Measurements from ENCODE around the gene SDK2. TPM values are rescaled to one million over a fixed set of nuclear protein-coding genes. Genes with fewer than 3 reads are reported as not detected.

Gene SDK2
- total RNA-seq, 2 experiments from 2014 or later = 0.09 to 3.7 TPM

- Mint-ChIP-seq H3K27ac (peak overlapping the region; percentile 79), H3K9me3 (ENCODE audit: low read depth) (peaks cover 3% of the 10 kb centered on the region), H3K4me3 (peak overlapping the region; percentile 6), H3K27me3 (peaks cover 30% of the 10 kb centered on the region), H3K36me3 (peaks cover 10% of the 10 kb centered on the region), H3K4me1 (peaks cover 29% of the 10 kb centered on the region)
- peak; percentile 68 for DNase-seq
- ATAC-seq = peak; percentile 87
- CTCF ChIA-PET = interaction anchor here (0.8 to 1.3 kb wide), 4 partner anchors 11 to 115 kb away, joined by 3 read pairs; no protein-coding TSS in a partner anchor
Observed at GRCh38 chr17:73667181-73667959, 23.1 kb upstream of the SDK2 start.

DNA sequence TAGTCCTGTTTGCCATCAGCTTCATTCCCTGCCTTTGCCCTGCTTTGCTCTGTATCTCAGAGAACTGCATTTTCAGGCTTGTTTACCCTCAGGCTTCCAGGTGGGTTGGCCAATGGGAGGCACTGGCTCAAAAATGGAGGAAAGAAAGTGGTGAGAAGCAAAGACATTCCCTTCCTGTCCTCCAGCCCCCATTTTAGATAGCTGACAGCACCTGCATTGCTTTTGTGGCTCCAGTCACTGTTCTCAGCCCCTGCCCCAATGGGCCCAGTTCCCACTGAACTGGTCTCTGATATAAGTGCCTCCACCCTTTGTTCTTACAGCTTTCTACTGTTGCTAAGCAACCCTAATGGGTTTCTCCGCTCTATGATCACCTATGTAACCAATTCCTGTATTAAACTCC is 19.4 kb upstream of the SDK2 start:
- H3K27ac Mint-ChIP-seq = no peak overlapping the region
- H3K36me3 Mint-ChIP-seq = peaks cover 7% of the 10 kb centered on the region
- DNase-seq (no peak), ATAC-seq (no peak)
- H3K4me3 Mint-ChIP-seq = no peak overlapping the region
- H3K4me1 Mint-ChIP-seq = peaks cover 29% of the 10 kb centered on the region
- H3K27me3 Mint-ChIP-seq = peaks cover 49% of the 10 kb centered on the region
- H3K9me3 Mint-ChIP-seq (ENCODE audit: low read depth) = peaks cover 2% of the 10 kb centered on the region
- CTCF ChIA-PET = no interaction called here

GRCh38 chr17:73660366-73660765 is 16.1 kb upstream of the SDK2 start:
- peaks cover 43% of the 10 kb centered on the region for H3K27me3 Mint-ChIP-seq
- no peak overlapping the region for H3K27ac Mint-ChIP-seq
- CTCF ChIA-PET = no interaction called here
- peaks cover 2% of the 10 kb centered on the region for H3K9me3 Mint-ChIP-seq (ENCODE audit: low read depth)
- no peak overlapping the region for H3K4me3 Mint-ChIP-seq
- H3K36me3 Mint-ChIP-seq = no peaks in the 10 kb centered on the region
- DNase-seq = no peak
- no peak for ATAC-seq
- peaks cover 6% of the 10 kb centered on the region for H3K4me1 Mint-ChIP-seq

DNA sequence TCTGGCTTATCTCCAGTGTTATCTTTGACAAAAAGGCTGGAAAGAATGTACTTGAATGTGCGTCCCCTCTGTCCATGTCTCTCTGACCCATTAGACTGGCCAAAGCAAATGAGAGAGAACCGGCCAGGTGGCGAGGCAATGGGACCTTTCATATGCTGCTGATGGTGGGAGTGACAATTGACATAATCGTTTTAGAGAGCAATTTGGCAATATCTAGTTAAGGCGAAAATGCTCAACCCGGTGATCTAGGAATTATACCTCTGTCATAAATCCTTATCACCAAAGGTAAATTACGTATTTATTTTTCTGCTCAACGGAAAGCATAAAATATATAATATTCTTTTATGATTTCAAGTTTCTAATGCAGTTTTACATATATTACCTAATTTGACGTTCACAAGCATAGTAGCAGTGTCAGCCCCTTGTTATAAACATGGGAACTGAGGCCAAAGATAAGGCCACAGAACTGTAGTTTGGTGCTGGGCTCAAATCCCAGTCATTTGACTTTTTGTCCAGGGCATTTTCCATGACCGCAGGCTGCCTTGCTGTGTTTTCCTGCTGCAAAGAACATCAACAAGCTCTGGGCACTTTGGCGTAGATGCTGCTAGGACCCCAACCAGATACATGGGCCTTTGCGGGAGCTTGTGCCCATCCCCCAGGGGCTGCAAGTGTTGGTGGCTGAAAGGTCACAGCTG is 14.7 kb upstream of the SDK2 start:
- H3K4me1 Mint-ChIP-seq = peaks cover 6% of the 10 kb centered on the region

GRCh38 chr17:73657473-73658116 is 13.3 kb upstream of the SDK2 start:
- Mint-ChIP-seq H3K4me1 (peaks cover 1% of the 10 kb centered on the region), H3K36me3 (peaks cover 3% of the 10 kb centered on the region), H3K9me3 (ENCODE audit: low read depth) (peaks cover 17% of the 10 kb centered on the region), H3K27me3 (peaks cover 37% of the 10 kb centered on the region), H3K4me3 (no peak overlapping the region), H3K27ac (no peak overlapping the region)
- CTCF ChIA-PET = interaction anchor here (0.7 kb wide), 1 partner anchor 1084 kb away, joined by 3 read pairs; no protein-coding TSS in a partner anchor
- ATAC-seq (no peak), DNase-seq (no peak)

More for the DNA sequence above, 14.7 kb upstream of the SDK2 start:
- CTCF ChIA-PET = no interaction called here
- no peak for DNase-seq
- H3K27ac Mint-ChIP-seq = no peak overlapping the region
- peaks cover 3% of the 10 kb centered on the region for H3K36me3 Mint-ChIP-seq
- no peak for ATAC-seq
- peaks cover 12% of the 10 kb centered on the region for H3K9me3 Mint-ChIP-seq (ENCODE audit: low read depth)
- peaks cover 43% of the 10 kb centered on the region for H3K27me3 Mint-ChIP-seq
- no peak overlapping the region for H3K4me3 Mint-ChIP-seq

DNA sequence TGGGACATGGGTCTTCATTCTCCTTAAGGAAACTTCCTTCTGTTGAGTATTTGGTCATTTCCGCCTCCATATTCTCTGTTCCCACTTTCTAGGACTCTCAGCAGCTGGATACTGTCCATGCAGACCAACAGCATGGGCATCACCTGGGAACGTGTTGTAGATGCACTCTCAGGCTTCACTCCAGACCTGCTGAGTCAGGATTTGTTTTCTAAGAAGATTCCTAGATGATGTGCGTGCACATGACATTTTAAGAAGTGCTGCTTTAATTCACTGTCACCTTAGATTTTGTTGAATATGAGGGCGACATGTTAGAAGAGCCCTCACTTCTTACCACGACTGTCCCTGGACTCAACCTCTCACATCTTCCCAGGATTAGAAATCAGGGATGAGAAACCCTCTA is 10.0 kb upstream of the SDK2 start:
- peaks cover 4% of the 10 kb centered on the region for H3K4me1 Mint-ChIP-seq
- no peak overlapping the region for H3K4me3 Mint-ChIP-seq
- ATAC-seq (no peak), DNase-seq (no peak)
- H3K27ac Mint-ChIP-seq = no peak overlapping the region
- H3K27me3 Mint-ChIP-seq = peaks cover 27% of the 10 kb centered on the region
- CTCF ChIA-PET = no interaction called here
- H3K9me3 Mint-ChIP-seq (ENCODE audit: low read depth) = peaks cover 17% of the 10 kb centered on the region
- H3K36me3 Mint-ChIP-seq = peaks cover 3% of the 10 kb centered on the region

DNA sequence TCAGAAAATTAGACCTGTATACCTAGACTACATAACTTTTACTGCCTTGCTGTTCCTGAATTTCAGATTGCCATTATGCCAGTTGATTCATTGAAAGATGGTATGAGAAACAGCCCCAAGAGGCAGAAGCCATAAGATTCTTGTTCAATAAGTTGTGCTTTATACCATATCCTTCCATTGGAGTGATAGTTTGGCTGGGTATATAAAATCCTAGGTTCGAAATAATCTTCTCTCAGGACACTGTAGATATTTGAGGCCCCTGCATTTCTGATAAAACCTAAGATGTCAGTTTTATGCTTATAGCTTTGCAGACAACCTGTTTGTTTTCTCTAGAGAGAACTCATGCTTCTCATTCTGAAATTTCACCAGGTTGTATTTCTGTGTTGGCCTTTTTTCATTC is 9.6 kb upstream of the SDK2 start:
- no peak overlapping the region for H3K27ac Mint-ChIP-seq
- peaks cover 4% of the 10 kb centered on the region for H3K4me1 Mint-ChIP-seq
- no peak for ATAC-seq
- no peak for DNase-seq
- CTCF ChIA-PET = no interaction called here
- H3K9me3 Mint-ChIP-seq (ENCODE audit: low read depth) = peaks cover 17% of the 10 kb centered on the region
- no peak overlapping the region for H3K4me3 Mint-ChIP-seq
- peaks cover 3% of the 10 kb centered on the region for H3K36me3 Mint-ChIP-seq
- H3K27me3 Mint-ChIP-seq = peaks cover 29% of the 10 kb centered on the region

DNA sequence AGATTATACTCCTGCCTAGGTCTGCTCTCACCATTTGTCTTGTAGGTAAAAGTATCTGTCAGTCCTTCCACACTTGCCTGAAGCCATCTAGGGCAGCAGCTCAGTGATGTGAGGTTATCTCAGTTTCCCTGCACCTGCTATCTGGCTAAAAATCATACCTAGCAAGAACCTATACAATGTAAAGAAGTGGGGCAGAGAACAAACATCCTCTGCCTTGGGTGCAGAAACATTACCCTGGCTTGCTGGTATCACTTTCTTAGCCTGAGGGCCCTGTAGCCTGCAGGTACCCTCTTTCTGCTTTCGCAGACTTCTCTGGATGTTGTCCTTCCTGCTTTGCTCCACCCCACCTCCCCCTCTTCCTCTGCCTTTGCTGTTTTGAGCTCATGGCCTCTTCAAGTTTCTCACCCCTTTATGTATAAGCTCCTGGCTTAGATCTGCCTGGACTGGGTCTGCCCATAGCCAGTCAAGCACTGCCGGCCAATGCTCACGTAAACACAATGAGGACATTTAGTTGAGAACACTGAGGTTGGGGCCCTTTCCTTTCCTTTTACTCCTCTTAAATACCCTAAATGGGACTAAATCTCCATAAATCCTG is 8.7 kb upstream of the SDK2 start:
- H3K4me3 Mint-ChIP-seq = no peak overlapping the region
- H3K36me3 Mint-ChIP-seq = peaks cover 3% of the 10 kb centered on the region
- H3K4me1 Mint-ChIP-seq = peaks cover 4% of the 10 kb centered on the region
- no peak overlapping the region for H3K27ac Mint-ChIP-seq
- H3K27me3 Mint-ChIP-seq = peaks cover 34% of the 10 kb centered on the region
- H3K9me3 Mint-ChIP-seq (ENCODE audit: low read depth) = peaks cover 17% of the 10 kb centered on the region
- no peak for DNase-seq
- no peak for ATAC-seq
- CTCF ChIA-PET = interaction anchor here (2.5 kb wide), 1 partner anchor 58 kb away, joined by 12 read pairs; no protein-coding TSS in a partner anchor

GRCh38 chr17:73650617-73651200 is 6.5 kb upstream of the SDK2 start:
- Mint-ChIP-seq H3K27ac (no peak overlapping the region), H3K4me1 (peaks cover 6% of the 10 kb centered on the region), H3K4me3 (no peak overlapping the region), H3K36me3 (peaks cover 3% of the 10 kb centered on the region), H3K9me3 (ENCODE audit: low read depth) (peaks cover 17% of the 10 kb centered on the region), H3K27me3 (peaks cover 49% of the 10 kb centered on the region)
- DNase-seq (peak; percentile 36), ATAC-seq (no peak)
- CTCF ChIA-PET = interaction anchor here (0.9 to 2.9 kb wide), 3 partner anchors 12 to 221 kb away, joined by 3 to 12 read pairs (median 10); no protein-coding TSS in a partner anchor

DNA sequence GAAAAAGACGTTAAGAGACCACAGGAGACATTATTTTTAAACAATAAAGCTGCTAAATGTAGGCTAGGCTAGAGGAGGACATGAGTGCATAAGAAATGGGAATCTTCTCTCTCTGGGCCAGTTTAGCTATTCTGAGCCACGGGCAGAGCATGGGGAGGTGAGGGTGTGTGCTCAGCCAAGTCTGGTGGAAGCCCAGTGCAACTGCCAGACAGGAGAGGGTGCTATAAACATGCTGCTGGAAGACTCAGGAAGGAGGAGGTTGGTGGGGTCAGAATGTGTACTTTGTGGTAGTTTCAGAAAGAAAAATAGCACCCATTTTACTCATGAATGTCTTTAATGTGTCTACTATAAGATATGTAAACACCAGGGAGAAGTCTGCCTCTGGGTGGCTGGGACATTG is 5.9 kb upstream of the SDK2 start:
- peaks cover 16% of the 10 kb centered on the region for H3K9me3 Mint-ChIP-seq (ENCODE audit: low read depth)
- no peak overlapping the region for H3K27ac Mint-ChIP-seq
- peaks cover 6% of the 10 kb centered on the region for H3K4me1 Mint-ChIP-seq
- CTCF ChIA-PET = interaction anchor here (0.9 to 2.9 kb wide), 5 partner anchors 11 to 220 kb away, joined by 3 to 10 read pairs (median 4); no protein-coding TSS in a partner anchor
- H3K27me3 Mint-ChIP-seq = peaks cover 53% of the 10 kb centered on the region
- H3K4me3 Mint-ChIP-seq = no peak overlapping the region
- ATAC-seq (peak; percentile 45), DNase-seq (peak; percentile 46)
- peaks cover 3% of the 10 kb centered on the region for H3K36me3 Mint-ChIP-seq

DNA sequence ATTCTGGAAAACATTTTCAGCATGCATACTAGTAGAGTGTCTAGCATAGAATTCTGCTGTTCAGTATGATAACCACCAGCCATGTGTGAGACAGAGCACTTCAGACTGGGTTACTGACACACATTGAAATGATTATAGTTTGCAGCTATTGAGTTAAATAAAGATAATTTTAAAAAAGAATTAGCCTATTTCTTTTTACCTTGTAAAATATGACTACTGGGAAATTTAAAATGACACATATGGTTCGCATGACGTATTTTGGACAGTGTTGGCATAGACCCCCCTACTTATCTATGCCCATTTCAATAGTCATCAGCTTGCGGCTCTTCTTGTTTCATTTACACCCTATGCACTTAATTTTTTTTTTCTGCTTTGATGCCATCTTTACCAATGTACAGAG is 4.7 kb upstream of the SDK2 start:
- DNase-seq = no peak
- Mint-ChIP-seq H3K4me3 (no peak overlapping the region), H3K4me1 (peaks cover 7% of the 10 kb centered on the region), H3K36me3 (no peaks in the 10 kb centered on the region), H3K27ac (no peak overlapping the region), H3K9me3 (ENCODE audit: low read depth) (peaks cover 5% of the 10 kb centered on the region), H3K27me3 (peaks cover 52% of the 10 kb centered on the region)
- no peak for ATAC-seq
- CTCF ChIA-PET = interaction anchor here (1.3 to 2.9 kb wide), 3 partner anchors 61 to 219 kb away, joined by 4 to 10 read pairs (median 8); no protein-coding TSS in a partner anchor

DNA sequence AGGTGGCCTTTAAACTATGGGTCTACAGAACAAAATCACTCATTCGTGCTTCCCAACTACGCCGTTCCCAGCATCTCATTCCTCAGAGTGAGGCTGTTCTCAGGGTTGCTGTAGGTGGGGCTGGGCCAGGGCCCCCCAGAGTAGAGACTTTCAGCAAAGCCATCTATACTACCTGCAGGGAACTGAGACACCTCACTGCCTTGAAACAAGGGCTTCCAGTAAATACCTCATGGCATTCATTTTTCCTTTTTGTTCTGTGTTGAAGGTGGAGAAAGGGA is 4.2 kb upstream of the SDK2 start:
- Mint-ChIP-seq H3K27ac (no peak overlapping the region), H3K27me3 (peaks cover 53% of the 10 kb centered on the region), H3K36me3 (no peaks in the 10 kb centered on the region), H3K4me1 (peaks cover 9% of the 10 kb centered on the region), H3K9me3 (ENCODE audit: low read depth) (peaks cover 2% of the 10 kb centered on the region), H3K4me3 (no peak overlapping the region)
- no peak for DNase-seq
- ATAC-seq = no peak
- CTCF ChIA-PET = interaction anchor here (2.0 to 2.9 kb wide), 2 partner anchors 62 to 219 kb away, joined by 8 to 15 read pairs; no protein-coding TSS in a partner anchor

Data from activated CD8-positive, alpha-beta memory T cell treated with anti-CD3 and anti-CD28 coated beads, Interleukin-2, amount 10 ng/mL, durations not matched to agents 7 days and 5 days (primary cell).